ENCODE data around the gene ATXN7L3.

- no peak for TF ChIP-seq CTCF (conservative IDR thresholded peaks at IDR 0.05)
- TF ChIP-seq EZH2 (IDR thresholded peaks at IDR 0.05; ENCODE audit: low read depth) = no peak
Observed at GRCh38 chr17:44192750-44193149, 6.9 kb downstream of the ATXN7L3 start.

Measured in PC-9 (cell line).